Renal cortex interstitium (tissue), 11 donors: ENCODE measurements around the gene SESN1. TPM values are rescaled to one million over a fixed set of nuclear protein-coding genes. Genes with fewer than 3 reads are reported as not detected.

ENCODE experiments used
- DNase-seq, 11 donors: peaks; one replicate each; pipeline ENCODE4 v3.0.0-alpha.2; 2013; ENCODE audit warnings: low read depth in 9 of 11, low spot score in 4 of 11; ENCODE audit errors: extremely low read depth in 1 of 11
- polyA plus RNA-seq, 3 donors: library from polyadenylated mRNA; unstranded; fragments of 120-200 nt; gene quantifications; one replicate each; pipeline ENCODE4 v1.2.1, GENCODE V29; 2013; ENCODE audit not compliant: insufficient read length in 3 of 3

SESN1 gene
- polyA plus RNA-seq, 3 donors, result 23.5 to 27.2 (median 26.2) TPM

DNA sequence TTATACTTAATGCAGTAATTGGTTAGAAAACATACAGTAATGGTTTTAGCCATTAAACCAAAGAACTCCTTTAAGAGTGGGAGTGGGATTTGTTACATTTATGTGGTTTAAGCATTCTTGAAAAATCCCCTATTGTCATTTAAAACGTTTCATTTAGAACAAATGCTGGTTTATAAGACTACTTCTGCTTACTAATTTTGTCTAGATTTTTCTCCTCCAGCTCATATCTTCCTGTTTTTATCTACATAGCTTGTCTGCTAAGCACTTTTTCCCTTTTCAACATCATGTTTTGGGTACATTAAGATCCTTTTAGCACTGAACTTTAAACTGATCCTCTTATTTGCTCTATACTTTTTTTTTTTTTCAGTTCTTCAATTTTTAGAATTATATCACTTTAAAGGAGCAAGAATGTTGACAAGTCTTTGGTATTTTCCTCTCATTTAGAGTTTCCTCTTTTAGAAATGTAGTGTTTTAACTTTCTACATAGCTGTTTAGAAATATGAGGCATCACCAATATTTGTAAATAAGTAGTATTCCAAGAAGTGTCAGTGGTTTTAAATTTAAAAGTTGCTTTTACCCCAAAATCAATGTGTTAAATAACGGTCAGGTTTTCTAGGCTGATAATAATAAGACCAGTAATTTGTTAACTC lies 80.9 kb downstream of the SESN1 start:
- DNase-seq, result no peak

DNA sequence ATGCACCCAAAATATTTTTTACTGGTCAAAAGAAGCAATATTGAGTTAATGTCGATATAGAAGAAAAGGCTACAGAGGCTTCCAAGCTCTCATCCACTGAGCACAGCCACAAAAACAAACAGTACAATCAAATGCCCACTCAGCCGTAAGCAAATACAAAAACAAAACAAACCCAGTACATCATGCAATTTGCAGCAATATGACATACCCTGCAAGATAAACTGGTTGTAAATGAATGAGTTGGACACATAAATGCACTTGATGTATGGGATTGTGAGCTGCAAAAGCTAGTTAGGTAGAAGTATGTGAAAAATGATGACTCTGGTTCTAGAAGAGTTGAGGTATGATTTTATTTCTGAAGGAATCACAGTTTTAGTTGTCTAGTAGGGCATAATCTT lies 83.9 kb downstream of the SESN1 start:
- DNase-seq, result no peak

DNA sequence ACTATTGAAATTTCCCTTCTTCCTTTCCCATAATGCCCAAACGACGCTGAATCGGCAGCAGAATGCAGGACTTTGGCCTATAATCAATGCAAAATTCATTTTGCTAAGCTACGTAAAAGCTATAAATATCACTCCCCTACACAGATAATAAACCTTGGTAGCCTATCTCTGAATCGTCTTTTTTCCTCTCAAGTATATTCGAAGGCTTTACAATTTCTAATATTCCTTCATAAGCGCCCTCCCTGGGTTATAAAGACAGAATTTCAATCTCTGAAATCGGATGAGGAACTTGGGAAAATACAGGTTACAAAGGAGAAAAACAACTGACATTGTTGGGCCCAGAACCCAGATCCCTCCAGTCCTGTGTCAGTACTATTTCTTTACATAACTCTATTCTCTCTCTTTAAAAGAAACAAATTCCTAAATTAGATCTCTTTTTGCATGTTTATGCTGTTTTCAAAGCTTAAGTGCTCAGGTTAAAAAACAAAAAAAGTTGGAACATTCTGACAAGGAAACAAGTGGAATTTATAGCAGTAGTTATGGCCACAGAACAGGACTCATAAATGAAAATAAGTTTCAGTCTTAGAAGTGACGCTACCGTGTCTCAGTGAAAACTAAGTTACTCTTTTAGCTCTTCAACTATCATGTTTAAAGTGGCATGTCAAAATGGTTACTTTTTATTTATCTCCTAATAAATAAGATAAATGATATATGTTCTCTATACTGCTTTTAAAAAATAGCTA lies 84.5 kb downstream of the SESN1 start:
- DNase-seq, result peak in 1 of 11 donors; percentile 7

DNA sequence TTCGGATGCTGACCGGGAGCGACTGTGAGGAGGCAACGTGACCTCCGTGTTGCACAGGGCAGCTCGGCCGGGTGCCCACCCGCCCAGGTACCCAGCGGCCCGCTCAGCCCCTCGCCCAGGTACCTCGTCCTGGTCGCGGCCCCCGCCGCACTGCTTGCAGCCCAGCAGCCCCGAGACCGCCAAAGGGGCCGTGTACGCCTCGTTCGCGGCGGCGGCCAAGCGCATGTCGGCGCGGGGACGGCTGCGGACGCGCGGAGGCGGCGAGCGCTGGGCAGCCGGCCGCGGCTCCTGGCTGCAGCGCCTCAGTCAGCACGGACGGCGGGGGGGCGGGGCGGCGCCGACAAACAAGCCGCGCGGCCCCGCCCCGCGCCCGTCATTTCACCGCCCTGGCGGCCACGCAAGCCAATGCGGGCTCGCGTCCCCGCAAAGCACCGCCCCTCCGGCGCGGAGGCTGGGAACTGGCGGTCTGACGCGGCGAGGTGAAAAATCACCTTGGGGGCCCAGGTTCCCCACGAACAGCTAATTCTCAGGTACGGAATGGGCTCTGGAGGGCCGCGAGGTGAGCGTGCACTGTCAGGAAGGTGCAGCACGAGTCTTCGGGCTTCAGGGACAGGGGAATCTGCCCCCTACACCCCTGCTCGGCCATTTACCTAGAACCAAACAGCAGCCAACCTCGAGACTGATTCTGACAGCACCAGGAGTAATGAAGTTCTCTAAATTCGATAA lies 85.2 kb downstream of the SESN1 start:
- peak; percentile 76 to 90 (median 87) for DNase-seq

DNA sequence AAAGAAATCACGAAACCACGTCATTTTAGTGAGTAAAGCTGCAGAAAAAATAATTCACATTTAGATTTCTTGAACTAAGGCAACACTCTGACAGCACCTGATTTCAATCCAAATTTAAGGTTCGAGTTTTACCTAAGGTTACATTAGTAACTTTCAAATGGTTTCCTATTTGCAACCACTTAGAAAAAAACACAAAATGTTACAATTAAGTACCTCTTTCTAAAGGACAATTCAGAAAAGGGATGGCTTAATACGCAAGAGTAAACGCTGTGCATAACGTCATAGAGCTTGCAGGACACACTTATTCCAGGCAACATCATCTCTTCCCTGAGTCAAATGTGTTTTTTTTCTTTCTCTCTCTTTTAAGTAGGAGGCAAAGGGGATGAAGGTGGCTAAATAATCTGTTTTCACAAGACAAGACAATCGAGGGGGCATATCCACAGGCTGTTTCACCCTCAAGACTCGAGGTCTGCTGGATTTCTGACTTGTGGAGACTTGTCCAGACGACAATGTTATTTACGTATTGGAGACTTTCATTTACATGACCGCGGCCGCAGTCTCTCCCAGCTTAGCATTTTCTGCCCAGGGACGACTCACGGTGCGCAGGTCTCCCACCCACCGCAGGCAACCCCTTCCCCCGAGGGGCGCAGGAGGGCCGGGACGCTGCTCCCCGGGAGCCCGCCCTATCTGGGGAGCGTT lies 86.0 kb downstream of the SESN1 start:
- DNase-seq, result peak in 9 of 11 donors; percentile 18 to 50 (median 36)

DNA sequence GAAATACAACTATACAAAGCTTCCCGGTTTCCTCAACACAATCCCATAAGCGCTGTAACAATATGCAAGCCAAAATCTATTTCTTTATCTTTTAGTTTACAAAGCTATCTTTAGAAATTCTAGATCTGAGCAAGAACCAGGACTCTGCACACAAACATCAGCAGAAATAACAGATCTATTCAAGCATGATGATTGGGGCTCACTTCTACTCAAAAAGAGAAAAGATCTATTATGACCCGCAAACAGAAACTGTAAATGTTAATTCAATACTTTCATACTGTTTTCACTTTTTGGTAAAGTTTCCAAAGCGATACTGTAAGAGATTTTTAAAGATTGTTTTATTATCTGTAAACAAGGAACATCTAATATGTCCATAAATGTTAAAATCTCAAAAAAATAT lies 86.6 kb downstream of the SESN1 start:
- no peak for DNase-seq

DNA sequence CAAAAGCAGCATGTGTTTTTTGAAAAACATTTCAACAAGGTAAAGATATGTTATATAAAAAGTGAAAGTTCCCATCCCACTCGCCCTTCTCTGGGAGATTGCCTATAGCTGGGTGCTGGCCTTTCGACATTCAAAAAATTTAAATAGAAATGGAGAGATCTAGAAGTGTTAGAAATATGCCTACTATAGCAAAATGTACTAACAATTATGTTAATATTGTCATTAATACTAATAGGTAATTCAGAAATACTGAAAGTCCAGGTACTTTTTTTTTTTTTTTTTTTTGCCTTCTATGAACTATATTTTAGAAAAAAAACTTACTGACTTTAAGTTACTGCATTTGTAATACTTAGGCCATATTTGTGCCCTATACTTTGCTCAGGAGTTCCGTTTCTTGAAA lies 87.1 kb downstream of the SESN1 start:
- no peak for DNase-seq

DNA sequence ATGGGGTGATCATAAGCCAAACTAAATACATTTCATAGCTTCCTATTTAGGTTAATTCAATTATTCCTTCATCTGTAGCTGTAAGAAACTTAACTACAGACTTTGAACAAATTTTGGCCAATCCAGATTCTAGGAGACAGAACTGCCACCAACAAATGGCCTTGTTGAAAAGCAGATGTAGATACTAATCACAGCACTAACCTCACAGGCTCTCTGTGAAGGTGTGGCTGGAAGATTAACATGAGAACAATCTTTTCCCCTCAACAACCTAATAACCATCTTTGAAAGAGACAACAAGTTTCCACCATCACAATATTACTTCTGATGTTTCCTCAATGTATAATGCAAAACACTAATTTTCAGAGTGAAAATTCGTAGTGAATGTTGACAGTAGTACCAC lies 87.8 kb downstream of the SESN1 start:
- DNase-seq, result no peak

DNA sequence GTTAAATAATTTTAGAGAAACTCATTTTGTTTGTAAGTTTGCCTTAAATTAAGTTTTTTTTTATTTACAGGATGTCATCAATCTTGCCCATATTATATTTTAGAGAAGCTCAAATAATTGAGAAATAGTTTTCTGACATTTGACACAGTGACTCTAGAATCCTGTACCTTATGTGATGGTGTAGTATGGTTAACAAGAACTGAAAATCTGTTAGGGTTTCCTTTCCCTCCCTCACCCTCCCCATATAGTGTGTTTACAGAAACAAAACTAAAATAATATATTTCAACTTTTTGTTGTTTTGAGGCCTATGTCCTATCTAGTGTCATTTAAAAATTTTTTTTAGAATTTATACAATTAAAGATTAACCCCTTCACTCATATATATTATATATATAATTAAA lies 91.8 kb downstream of the SESN1 start:
- DNase-seq, result no peak

DNA sequence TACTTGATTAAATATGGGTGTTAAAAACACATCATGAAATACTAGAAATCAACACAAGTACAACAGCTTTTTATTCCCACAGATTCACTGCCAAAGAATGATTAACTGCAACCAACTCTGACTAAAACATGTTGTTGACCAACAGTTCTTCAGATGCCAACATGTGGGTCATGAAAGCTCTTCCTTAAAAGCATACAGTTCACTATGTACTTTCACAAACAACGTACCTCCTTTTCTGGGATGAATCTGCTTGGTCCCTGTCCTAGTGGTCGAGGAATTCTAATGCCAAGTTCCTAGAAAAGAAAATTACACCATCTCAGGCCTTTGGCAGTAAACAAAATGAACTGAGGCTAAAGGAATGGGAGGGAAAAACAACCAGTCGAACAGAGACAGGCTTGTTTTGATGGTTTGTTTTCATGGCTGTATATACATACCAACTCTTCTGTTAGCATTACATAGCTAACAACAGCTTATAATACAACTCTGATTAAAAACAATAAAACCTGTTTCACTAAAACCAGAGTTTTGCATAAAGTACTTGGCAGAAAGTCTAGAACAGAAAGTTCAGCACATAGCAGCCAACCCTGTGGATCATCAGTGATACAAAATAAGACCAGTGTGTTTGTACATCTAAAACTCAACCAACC lies 92.5 kb downstream of the SESN1 start:
- DNase-seq, result no peak

DNA sequence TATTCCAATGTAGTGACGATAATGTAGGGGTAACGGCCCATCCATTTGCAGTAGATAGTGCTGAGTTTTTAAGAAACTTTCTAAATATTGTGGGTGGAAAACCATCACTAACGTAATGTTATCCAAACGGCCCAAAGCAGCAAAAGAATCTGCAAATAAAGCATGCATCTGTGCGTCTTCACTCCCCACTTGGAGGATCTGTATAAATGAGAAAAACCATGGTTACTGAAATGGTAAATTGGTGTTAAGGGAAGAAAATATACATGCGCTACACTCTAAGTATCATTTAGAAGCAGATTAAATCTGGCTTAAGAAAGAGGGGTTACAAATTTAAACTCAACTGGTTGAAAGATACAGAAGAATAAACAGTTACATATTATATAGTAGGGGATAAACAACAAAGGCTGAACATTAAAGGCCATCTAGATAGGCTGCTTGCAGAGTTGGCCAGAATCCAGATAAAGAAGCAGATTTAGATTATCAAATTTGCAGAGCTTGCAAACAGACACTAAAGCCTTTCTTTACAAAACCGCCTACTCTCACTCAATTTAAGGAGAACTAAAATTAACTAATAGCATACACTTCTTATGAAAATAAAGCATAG lies 93.3 kb downstream of the SESN1 start:
- peak in 1 of 11 donors; percentile 23 for DNase-seq

DNA sequence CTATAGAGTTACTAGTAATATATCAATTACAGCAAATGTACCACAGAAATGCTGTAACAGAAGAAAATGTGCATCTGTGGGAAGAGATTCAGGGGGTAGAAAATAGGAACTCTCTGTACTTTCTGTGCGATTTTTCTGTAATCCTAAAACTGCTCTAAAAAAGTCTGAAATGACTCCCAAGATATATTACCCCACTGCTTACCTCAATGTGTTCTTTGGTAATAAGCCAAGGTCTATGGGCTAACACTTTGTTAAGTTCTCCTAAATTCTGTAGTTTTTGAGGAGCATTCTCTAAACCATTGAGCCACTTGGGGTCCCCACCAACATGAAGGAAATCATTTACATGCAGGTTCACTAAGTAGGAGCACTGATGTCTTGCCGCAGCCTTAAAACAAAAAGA lies 94.4 kb downstream of the SESN1 start:
- no peak for DNase-seq

DNA sequence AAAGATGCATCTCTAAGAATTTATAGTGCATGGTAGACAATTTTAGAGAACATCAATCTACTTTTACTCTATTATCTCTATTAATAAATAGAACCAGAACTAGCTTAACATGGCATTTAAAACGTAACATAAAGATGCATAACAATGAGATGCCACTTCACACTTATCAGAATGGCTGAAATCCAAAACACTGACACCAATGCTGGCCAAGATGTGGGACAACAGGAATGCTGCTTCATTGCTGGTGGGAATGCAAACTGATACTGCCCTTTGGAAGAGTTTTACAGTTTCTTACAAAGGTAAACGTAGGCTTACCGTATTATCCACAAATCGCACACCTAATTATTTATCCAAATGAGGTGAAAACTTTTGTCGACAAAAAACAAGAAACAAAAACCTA lies 95.2 kb downstream of the SESN1 start:
- DNase-seq, result no peak

DNA sequence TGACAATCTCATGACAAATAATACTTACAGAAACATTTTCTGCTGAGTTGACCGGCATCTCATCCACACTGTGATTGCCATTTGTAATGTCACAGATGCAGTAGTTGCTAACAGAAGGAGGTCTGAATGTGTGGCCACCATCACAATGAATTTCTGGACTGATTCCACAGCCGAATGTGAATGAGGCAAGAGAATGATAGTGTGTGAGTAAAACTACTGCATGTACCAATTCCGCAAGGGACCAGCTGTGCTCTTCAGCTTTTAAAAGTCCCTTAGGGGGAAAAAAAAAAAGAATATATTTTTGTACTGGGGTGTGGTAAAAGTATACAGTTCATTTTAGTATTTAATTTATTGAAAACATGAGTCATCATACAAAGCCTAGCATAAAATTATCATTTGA lies 96.2 kb downstream of the SESN1 start:
- no peak for DNase-seq

DNA sequence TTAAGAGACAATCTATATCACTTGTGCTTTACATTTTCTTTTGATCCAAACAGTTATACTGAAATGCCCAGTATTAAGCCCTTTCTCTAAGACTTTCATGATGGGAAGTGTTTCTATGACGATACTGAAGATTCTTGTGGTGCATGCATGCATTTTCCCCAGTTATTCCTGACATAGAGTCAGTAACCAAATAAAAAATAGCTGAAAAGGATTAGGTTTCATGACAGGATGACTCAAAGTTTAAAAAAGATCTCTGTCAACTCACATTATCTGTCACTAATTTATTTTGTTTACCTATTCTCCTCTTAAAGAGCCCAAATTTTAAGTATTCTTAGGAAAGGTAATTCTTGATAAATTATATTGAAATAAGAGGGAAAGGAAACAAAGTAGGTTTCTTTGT lies 98.4 kb downstream of the SESN1 start:
- no peak for DNase-seq

DNA sequence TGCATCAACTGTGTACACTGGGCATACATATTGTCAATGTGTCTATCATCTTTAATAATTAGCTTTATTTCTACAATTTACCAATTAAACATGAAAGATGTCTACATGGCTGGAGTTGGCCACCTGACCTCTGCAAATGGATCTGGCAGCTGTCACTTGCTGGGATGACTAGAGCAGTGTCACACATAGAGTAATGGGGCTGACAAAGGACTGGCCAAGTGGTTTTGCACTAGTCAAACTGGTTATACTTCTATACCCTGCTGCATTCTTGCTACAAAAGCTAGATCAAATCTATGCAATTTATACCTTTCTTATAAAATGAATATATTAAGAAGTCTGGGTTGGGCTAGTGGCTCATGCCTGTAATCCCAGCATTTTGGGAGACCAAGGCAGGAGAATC lies 99.3 kb downstream of the SESN1 start:
- DNase-seq, result no peak

DNA sequence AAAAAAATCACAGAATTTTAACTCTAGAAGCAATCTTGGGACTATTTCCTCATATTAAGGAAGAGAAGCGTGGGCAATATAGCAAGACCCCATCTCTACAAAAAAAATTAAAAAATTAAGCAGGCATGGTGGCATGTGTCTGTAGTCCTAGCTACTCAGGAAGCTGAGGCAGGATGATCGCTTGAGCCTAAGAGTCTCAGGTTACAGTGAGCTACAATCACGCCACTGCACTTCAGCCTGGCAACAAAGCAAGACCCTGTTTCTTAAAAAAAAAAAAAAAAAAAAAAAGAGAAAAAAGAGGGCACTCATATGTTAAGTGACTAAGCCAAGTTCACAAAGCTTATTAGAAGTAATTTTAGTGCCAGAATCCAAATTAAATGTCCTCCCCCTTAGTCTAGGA lies 100.8 kb downstream of the SESN1 start:
- no peak for DNase-seq

DNA sequence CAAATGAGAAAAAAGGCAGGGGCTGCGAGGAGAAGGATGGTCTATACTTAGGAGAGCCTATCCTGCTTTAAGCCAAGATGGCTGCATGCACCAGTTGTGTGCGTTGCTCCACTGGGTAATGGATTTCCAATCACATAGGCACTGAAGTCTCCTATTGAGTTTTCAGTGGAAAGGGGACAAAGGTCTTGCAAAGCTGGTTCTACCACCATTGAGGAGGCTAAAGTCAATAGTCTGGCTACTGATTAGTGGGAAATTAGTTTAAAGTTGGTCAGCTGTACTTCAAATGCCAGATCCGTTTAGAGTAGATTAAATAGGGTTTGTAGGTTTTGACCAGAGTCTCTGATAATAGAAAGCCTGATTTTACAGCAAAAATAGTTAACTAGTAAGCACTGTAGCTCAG lies 104.9 kb downstream of the SESN1 start:
- DNase-seq, result no peak

DNA sequence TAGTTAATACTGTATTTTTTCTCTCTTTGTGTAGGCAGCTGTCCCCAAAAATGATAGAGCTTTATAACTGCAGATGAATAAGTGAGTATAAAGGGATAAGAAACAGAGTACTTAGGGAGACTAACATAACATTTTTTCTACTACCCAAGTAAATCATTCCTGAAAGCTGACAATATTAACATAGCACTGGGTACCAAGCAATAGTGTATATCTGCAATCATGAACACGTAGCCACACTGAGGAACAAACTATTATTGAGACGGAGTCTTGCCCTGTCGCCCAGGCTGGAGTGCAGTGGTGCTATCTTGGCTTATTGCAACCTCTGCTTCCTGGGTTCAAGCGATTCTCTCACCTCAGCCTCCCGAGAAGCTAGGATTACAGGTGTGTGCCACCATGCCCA lies 105.9 kb downstream of the SESN1 start:
- no peak for DNase-seq
